NCI-H2107 treated with DMSO at 0.1 percent for 48 hours (cell line): Measurements from ENCODE around the gene KCP.

Experiments used
- DNase-seq: peaks from one replicate; lab custom pipeline; 2025; ENCODE audit not compliant: unreplicated experiment; lab: John Stamatoyannopoulos, UW

The KCP gene

DNA sequence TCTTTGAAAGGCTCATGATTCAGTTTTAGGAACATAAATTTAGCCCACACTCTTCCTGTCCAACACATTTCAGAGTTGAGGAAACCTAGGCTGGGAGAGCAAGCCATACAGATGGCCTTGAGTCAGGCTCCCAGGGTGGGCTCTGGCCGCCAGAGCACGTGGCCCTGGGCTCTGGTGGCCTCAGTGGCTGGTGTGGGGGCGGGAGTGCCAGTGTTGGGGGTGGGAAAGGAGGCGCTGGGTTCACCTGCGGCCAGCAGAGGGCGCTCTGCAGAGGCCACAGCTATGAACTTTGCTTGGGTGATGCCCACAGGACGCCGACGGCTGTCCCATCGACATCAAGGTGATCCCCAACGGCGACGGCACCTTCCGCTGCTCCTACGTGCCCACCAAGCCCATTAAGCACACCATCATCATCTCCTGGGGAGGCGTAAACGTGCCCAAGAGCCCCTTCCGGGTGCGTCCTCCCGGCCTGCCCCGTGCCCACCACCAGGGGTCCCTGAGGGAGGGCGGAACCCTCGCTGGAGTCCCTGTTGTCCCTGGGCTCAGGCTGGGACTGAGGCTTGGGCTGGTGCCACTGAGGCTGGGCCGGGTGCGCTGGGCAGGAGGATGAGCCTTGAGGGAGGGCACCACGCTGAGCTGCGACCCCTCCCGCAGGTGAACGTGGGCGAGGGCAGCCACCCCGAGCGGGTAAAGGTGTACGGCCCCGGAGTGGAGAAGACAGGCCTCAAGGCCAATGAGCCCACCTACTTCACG is 68.4 kb downstream of the KCP start:
- no peak for DNase-seq

DNA sequence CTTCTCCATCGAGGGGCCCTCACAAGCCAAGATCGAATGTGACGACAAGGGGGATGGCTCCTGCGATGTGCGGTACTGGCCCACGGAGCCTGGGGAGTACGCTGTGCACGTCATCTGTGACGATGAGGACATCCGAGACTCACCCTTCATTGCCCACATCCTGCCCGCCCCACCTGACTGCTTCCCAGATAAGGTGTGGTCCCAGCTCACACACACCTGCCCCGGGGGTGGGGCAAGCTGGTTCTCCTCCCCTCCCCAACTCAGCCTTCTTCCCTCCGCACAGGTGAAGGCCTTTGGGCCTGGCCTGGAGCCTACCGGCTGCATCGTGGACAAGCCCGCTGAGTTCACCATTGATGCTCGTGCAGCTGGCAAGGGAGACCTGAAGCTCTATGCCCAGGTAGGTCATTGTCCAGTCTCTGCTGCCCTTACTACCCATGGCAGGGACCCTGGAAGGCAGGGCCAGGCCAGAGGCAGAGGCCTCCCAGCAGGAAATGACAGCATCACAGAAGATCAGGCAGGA is 69.3 kb downstream of the KCP start:
- no peak for DNase-seq

DNA sequence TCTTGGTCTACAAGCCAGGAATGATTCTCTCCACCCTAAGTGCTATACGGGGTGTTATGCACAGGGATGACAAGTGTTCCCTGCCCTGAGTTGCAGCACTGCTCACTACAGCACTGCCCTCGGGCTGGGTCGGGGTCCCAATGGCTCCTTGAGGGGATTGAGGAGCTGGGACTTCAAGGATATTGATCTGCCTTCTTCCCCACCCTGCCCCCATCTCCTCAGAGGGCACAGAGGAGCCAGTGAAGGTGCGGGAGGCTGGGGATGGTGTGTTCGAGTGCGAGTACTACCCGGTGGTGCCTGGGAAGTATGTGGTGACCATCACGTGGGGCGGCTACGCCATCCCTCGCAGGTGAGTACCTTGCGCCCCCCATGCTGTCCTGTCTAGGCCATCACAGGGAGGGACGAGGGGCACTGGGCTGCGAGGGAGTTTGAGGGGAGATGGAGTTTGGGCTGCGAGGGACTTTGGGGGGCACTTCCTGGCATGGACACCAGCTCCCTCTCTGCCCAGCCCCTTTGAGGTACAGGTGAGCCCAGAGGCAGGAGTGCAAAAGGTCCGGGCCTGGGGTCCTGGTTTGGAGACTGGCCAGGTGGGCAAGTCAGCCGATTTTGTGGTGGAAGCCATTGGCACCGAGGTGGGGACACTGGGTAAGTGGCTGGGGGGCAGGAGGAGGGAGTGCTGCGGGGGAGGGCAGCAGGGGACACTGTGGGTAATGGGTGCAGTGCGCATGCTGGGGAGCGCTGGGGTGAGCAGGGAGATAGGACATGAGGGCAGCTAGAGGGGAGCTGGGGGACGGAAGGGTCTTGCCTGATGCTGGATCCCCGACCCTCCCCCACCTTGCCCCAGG is 70.0 kb downstream of the KCP start:
- no peak for DNase-seq

DNA sequence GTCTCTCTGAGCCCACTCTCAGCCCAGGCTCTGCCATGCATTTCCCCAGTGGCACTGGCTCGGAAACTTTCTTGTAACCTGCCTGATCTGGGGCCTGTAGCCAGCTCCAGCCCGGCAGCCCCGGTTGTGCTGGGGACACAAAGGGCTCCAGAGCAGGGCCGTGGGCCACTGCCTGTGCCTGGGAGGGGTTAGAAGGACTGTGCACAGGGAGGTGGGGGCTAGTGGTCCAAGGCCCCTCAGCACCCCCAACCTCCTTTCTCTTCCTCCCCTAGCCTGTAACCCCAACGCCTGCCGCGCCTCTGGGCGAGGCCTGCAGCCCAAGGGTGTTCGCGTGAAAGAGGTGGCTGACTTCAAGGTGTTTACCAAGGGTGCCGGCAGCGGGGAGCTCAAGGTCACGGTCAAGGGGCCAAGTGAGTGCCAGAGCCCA is 70.7 kb downstream of the KCP start:
- no peak for DNase-seq

DNA sequence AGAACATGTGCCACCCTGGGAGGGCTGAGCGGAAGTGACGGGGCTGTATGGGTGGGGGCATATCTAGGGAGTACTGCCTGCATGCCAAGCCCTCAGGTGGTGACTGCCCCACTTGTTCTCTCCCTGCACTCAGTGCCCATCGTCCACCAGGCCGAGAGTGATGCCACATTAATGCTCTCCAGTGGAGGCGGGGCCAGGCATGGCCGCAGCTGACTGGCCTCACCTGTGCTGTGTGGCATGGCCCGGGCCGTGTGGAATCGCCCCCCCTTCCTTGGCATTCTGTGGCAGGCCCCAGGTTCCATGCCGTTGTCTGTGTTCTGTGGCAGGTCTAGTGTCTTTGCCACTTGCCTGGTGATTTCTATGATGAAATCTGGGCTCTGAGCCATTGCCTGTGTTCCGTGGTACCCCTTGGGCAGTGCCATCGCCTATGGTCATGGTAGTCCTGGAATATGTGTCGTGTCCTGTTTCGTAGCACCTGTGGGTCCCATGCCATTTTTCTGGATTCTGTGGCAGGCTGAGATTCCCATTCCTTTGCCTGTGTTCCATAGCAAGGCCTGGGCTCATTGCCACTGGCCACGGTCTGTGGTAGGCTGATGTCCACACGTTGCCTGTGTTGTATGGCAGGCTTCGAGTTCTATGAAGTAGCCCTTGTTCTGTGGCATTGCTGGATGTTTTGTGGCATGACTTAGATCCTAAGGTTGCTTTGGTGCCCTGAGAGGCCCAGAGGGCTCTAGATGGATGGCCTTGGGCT is 71.4 kb downstream of the KCP start:
- no peak for DNase-seq

DNA sequence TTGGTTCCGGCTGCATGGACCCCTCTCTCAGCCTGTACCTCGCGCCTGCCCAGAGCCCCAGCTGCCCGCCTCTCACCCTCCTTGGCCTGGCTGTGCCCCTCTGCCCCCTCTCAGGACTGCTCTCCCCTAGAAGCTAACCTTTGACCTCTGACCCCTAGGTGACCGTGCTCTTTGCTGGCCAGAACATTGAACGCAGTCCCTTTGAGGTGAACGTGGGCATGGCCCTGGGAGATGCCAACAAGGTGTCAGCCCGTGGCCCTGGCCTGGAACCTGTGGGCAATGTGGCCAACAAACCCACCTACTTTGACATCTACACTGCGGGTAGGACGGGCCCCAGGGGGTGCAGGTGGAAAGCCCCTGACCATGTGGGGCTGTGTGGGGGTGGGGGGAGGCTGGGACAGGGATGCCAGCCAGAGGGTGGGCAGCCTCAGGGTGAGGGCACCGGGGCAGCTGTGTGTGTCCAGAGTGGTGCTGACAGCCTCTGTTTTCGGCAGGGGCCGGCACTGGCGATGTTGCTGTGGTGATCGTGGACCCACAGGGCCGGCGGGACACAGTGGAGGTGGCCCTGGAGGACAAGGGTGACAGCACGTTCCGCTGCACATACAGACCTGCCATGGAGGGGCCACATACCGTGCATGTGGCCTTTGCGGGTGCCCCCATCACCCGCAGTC is 72.3 kb downstream of the KCP start:
- no peak for DNase-seq

DNA sequence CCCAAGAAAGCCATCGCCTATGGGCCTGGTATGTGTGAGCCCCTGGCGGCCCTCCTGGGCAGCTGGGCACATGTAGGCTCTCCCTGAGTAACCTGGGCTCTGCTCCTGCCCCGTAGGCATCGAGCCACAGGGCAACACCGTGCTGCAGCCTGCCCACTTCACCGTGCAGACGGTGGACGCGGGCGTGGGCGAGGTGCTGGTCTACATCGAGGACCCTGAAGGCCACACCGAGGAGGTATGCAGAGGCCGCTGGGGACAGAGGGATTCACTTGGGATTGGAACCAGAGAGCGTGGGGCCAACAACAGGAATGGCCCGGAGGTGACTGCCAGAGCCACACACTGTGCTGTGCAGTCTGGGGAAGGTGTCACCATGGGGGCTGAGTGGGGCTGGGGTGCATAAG is 73.0 kb downstream of the KCP start:
- no peak for DNase-seq

DNA sequence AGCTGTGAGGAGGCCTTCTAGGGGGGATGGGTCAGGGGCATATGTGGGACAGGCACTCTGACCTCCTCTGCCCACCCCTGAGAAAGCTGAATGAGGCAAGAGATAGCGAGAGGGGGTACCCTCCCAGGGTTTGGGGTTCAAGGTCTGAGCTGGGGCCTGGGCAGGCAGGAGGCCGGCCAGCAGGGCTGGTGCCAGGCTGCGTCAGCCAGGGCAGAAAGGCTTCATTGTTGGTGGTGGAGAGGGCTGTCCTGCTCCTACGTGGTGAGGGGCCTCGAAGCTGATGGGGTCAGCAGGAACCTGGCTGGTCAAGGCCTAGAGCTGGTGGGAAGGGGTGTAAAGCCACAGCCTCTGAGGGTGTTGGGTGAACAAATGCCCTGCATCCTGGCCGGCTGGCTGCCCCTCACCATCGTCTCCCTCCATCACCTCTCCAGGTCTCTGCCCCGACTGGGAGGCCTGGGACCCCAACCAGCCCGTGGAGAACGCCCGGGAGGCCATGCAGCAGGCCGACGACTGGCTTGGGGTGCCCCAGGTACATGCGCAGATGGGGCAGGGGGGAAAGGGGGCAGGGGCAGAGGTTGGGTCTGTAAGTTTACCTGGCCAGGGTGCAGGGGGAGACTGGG is 73.7 kb downstream of the KCP start:
- no peak for DNase-seq

DNA sequence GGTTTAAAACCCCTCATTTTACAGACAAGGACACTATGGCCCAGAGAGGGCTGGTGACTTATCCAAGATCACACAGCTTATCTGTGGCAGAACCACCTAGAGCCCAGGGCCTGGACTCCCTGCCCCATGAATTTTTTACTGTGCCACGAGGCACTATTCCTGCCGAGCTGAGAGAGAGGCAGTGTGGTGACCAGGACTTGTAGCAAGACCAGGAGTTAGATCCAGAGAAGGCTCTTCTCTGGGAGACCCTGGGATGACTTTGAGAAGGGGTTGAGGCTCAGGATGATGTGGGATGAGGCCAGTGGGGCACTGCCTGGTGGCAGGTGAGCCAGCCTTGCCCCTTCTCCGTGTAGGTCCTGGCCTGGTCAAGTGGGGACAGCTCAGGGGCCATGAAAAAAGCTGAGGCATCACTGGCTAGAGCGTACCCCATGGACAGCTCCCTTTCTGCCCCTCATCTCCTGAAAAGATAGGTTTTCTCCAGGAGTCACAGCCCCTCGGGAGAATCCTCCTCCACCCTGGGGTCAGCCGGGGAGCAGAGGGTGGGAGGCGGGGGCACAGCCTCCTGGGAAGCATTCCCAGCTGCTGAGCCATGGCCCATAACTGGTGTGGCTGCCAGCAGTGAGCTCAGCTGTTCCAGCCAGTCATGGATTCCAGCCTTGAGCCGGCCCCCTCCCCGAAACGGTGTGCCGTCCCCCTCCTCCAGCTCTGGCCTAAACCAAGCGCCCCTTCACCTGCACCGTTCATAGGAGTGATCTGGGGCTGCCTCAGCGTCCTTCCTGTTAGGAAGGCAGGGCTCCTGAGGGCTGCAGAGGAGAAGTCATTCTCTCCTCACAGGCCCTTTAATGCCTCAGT is 74.5 kb downstream of the KCP start:
- no peak for DNase-seq

DNA sequence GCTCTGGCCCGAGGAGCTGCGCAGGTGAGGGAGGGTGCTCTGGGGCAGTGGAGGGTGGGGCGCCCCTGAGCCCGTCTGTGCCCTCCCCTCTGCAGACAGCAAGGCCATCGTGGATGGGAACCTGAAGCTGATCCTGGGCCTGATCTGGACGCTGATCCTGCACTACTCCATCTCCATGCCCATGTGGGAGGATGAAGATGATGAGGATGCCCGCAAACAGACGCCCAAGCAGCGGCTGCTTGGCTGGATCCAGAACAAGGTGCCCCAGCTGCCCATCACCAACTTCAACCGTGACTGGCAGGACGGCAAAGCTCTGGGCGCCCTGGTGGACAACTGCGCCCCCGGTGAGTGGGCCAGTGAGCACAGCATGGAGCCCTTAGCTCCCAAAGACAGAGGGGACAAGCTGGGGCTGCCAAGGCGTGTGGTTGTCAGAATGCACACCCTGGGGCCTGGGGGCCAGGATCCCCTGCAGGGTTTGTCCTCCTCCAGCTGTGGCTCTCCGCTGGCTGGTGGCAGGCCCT is 75.2 kb downstream of the KCP start:
- DNase-seq = no peak

DNA sequence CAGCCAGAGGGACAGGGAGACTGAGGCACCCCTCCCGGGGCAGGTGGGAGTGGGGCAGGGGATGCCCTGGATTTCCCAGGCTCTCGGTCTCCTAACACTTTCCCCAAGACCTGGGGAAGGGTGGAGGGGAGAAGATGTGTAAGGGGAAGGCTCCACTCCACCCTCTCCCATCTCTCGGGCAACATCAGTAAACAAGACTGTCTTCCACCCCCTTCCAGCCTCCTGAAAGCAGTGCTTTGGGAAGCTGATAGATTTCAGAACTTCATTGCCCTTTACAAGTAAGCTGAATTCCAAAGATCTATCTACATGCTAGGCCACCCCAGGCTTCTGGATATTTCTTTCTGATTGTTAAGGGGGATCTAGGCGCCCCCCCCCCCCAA is 76.6 kb downstream of the KCP start:
- DNase-seq = no peak

DNA sequence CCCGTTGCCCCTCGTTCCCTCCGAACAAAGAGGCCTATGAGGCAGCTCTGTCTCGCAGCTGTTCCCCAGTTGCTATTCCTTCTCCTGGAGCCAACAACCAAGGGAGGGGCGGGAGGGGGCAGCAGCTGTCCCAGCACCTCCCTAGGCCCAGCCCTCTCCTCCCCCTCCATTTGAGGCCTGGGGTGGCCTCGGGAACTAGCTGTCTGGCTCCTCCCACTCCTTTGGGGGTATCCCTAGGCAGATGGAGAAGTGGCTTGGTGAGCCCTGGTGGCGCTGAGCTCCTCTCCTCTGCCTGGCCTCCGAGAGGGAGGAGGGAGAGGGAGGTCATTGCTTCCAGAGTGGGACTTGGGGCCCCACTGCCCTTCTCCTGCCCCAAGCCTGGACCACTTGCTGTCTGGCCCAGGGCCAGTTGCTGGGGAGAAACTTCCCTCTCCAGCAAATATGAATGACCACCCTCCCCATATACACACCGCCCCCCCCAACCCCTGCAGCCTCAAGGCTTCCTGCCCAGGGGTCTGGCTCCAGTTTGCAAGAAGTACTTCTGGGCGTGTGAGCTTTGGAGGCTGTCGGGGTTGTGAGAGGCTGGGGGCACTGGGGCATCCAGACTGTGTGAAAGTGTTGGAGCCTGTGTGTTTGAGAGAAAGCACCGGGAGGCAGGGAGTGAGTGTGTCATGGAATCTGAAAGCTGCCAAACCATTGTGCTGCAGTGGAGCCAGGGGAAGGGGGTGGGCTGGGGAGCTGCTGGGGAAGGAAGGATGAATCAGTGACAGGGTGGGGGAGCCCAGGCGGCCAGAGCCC is 77.2 kb downstream of the KCP start:
- DNase-seq = peak; percentile 54

DNA sequence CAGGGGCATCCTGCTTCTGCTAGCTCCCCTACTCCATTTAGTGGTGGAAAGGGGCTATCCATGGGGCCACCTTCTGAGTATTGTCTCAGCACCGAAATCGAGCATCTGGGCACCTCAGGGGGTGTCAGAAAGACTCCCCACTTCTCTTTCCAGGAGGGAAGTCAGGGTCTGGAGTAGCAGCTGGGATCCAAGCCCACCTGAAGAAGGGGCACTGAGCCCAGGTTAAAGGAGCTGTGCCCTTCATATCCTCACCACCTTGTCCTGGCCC is 77.7 kb downstream of the KCP start:
- DNase-seq = no peak

DNA sequence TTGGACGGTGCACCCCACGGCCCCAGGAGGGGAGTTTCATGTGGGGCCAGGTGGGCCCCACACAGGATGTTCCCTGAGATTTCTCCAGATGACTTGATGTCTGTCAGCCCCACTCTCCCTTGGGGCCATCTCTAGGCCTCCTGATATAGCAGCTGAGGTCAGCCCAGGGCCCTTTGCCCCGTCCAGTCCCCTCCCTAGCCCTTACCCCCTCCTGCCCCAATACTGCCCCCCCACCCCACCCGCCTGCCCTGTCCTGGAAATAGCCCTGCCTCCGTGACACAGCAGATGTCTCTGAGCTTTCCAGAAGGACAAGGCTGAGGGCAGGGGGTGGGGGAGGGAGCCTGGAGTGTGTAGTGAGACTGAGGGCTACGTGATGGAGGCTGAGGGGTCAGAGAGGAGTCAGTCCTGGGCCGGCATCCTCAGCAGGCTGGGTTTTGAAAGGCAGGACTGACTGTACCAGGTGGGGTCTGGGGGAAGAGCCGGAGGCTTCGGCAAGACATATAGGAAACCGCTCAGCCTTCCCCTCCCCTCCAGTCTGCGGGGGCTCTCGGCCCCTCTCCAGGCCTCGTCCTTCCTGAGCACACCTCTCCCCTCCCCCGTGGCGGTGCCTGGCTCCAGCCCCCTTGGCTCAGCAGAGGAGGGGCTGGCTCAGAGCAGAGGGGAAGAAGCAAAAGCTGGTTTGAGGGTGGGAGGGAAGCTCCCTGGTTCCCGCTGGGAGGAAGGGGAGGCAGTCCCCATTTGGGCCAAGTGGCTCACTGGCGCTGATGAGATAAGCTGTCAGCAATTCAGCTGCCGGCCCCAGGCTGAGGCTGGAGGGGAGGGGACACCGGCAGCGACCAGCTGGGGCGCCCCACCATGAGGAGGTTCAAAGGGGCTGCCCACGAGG is 78.3 kb downstream of the KCP start:
- DNase-seq = no peak

DNA sequence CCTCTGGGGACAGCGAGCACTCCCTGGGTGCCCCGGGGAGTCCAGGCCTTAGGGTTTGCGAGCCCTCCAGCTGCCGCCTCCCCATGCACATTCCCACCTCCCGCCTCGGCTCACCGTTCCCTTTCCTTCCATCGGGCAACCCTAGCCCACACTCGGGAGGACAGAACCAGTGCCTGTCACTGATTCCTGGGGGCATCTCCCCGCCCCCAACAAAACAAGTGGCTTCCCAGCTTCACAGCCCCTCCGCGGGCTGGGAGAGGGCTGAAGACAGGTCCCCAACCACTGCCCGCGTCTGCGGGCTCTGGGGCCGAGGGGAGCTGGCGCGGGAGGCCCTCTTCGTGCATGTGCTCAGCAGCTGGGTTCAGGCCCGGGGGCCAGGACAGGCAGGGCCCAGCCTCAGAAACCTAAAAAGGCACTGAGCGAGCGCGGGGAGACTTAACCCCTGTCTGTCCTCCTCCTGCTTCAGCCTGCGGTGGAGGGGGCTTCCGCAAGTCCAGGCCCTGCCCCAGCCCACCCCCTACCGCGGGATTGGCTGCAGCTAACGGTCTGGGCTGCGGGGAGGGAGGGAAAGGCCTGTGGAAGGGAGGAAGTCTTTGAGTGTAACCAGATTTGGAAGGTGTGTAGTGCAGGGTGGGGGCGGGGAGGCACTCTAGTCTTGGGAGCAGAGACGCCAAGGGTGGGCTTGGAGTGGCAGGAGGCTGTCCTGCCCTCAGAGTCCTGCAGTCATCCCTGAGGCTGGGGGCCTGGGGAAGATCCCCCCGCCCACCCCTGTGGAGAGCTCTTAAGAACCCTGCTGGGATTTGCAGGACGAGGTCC is 79.1 kb downstream of the KCP start:
- DNase-seq = no peak

DNA sequence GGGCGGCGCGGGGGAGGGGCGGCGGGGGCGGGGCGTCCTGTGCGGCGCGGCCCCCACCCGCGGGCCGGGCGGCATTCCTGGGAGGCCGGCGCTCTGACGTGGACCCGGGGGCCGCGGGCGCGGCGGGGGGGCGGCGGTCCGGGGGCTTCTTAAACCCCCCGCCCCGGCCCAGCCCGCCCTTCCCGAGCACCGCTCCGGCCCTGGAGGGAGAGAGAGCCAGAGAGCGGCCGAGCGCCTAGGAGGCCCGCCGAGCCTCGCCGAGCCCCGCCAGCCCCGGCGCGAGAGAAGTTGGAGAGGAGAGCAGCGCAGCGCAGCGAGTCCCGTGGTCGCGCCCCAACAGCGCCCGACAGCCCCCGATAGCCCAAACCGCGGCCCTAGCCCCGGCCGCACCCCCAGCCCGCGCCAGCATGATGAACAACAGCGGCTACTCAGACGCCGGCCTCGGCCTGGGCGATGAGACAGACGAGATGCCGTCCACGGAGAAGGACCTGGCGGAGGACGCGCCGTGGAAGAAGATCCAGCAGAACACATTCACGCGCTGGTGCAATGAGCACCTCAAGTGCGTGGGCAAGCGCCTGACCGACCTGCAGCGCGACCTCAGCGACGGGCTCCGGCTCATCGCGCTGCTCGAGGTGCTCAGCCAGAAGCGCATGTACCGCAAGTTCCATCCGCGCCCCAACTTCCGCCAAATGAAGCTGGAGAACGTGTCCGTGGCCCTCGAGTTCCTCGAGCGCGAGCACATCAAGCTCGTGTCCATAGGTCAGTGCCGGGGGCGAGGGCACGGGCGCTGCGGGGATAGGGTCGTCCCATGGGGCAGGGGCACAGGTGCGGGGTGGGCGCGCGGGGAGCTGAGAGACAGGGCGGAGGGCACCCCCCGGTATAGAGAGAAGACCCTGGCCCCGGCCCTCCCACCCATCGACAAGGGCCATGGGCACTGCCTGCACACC is 80.0 kb downstream of the KCP start, which contains the start of gene FLNC:
TSS of gene FLNC (plus strand) at position 176 of the 947 bp plus-strand sequence. CDS start at position 408, 232 bp downstream.
- DNase-seq = no peak
